SK-N-SH treated with all-trans-retinoic acid at 6 μM for 48 hours (cell line): ENCODE measurements around the gene EXOSC9.

Experiments
- ARNTL ChIP-seq: fragments of 450-650 bp; formaldehyde crosslinking; IDR thresholded peaks from 2 replicates; pipeline ENCODE4 v1.5.0; 2020; ENCODE audit warnings: low read depth, mild to moderate bottlenecking, moderate library complexity, borderline replicate concordance
- BACH2 ChIP-seq: fragments of 250-450 bp; sonication (Bioruptor Pico); IDR thresholded peaks from 2 replicates; pipeline ENCODE4 v1.9.0; 2021; ENCODE audit warnings: mild to moderate bottlenecking, borderline replicate concordance
- ESRRG ChIP-seq: fragments of 250-450 bp; sonication (Bioruptor Pico); IDR thresholded peaks from 2 replicates; pipeline ENCODE4 v1.6.1; 2021; ENCODE audit warnings: mild to moderate bottlenecking
- GLIS3 ChIP-seq: fragments of 250-450 bp; sonication (Bioruptor Pico); IDR thresholded peaks from 2 replicates; pipeline ENCODE4 v1.5.0; 2020; ENCODE audit warnings: mild to moderate bottlenecking, moderate library complexity
- OSR1 ChIP-seq: fragments of 250-450 bp; sonication (Bioruptor Pico); IDR thresholded peaks from 2 replicates; pipeline ENCODE4 v1.8.0; 2022; ENCODE audit warnings: moderate library complexity, mild to moderate bottlenecking, inconsistent platforms
- TCF4 ChIP-seq: fragments of 250-450 bp; sonication (Bioruptor Pico); IDR thresholded peaks from 2 replicates; pipeline ENCODE4 v1.8.0; 2021; ENCODE audit warnings: mild to moderate bottlenecking, moderate library complexity, borderline replicate concordance
- ZFP30 ChIP-seq: fragments of 450-650 bp; formaldehyde crosslinking; IDR thresholded peaks from 2 replicates; pipeline ENCODE4 v1.5.0; 2022; ENCODE audit warnings: mild to moderate bottlenecking, moderate library complexity
- ZNF565 ChIP-seq: fragments of 450-650 bp; formaldehyde crosslinking; conservative IDR thresholded peaks from 2 replicates; pipeline ENCODE4 v1.5.0; 2020; ENCODE audit warnings: low read depth, mild to moderate bottlenecking, moderate library complexity
- ZNF70 ChIP-seq: fragments of 450-650 bp; formaldehyde crosslinking; IDR thresholded peaks from 2 replicates; pipeline ENCODE4 v1.5.0; 2020; ENCODE audit warnings: mild to moderate bottlenecking, moderate library complexity
- ZNF8 ChIP-seq: fragments of 450-650 bp; formaldehyde crosslinking; IDR thresholded peaks from 2 replicates; pipeline ENCODE4 v1.5.0; 2020; ENCODE audit warnings: mild to moderate bottlenecking, moderate library complexity
- TF ChIP-seq, protein P1 (sequence below): fragments of 250-450 bp; sonication (Bioruptor Pico); IDR thresholded peaks from 2 replicates; pipeline ENCODE4 v1.8.0; 2020; ENCODE audit warnings: mild to moderate bottlenecking, moderate library complexity, borderline replicate concordance
- TF ChIP-seq, protein P2 (sequence below): fragments of 250-450 bp; sonication (Bioruptor Pico); IDR thresholded peaks from 2 replicates; pipeline ENCODE4 v1.8.0; 2021; ENCODE audit warnings: low read depth, mild to moderate bottlenecking, moderate library complexity, borderline replicate concordance

DNA sequence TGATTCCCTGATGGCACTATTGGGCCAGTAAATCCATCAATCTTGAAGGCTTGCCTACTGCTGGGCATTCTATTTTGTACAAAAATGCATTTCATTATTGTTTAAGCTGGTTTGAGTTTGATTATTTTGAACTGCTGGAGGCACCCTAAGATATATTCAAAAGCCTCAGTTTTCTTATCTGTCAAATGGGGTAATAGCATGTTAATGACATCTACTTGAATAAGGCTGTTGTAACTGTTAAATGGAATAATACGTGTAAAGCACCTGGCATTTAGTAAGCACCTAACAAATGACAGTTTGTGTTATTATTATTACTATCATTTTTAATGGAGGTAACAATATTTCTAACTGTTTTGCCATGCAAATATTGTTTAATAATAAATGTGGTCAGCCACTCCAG lies 29.3 kb upstream of the EXOSC9 start:
- no peak for TF ChIP-seq ZFP30
- no peak for TF ChIP-seq ESRRG (CRISPR knock-in tag)
- TF ChIP-seq OSR1 (CRISPR knock-in tag): no peak
- TF ChIP-seq GLIS3 (CRISPR knock-in tag): no peak
- TF ChIP-seq, protein P1, sequence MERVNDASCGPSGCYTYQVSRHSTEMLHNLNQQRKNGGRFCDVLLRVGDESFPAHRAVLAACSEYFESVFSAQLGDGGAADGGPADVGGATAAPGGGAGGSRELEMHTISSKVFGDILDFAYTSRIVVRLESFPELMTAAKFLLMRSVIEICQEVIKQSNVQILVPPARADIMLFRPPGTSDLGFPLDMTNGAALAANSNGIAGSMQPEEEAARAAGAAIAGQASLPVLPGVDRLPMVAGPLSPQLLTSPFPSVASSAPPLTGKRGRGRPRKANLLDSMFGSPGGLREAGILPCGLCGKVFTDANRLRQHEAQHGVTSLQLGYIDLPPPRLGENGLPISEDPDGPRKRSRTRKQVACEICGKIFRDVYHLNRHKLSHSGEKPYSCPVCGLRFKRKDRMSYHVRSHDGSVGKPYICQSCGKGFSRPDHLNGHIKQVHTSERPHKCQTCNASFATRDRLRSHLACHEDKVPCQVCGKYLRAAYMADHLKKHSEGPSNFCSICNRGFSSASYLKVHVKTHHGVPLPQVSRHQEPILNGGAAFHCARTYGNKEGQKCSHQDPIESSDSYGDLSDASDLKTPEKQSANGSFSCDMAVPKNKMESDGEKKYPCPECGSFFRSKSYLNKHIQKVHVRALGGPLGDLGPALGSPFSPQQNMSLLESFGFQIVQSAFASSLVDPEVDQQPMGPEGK (CRISPR knock-in tag): no peak
- TF ChIP-seq TCF4 (CRISPR knock-in tag): no peak
- no peak for TF ChIP-seq ZNF565 (CRISPR knock-in tag)
- TF ChIP-seq BACH2 (CRISPR knock-in tag): no peak
- TF ChIP-seq ARNTL (CRISPR knock-in tag): no peak
- TF ChIP-seq ZNF70 (CRISPR knock-in tag): no peak
- TF ChIP-seq, protein P2, sequence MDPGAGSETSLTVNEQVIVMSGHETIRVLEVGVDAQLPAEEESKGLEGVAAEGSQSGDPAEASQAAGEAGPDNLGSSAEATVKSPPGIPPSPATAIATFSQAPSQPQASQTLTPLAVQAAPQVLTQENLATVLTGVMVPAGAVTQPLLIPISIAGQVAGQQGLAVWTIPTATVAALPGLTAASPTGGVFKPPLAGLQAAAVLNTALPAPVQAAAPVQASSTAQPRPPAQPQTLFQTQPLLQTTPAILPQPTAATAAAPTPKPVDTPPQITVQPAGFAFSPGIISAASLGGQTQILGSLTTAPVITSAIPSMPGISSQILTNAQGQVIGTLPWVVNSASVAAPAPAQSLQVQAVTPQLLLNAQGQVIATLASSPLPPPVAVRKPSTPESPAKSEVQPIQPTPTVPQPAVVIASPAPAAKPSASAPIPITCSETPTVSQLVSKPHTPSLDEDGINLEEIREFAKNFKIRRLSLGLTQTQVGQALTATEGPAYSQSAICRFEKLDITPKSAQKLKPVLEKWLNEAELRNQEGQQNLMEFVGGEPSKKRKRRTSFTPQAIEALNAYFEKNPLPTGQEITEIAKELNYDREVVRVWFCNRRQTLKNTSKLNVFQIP: no peak
- TF ChIP-seq ZNF8: no peak
